Measurements from ENCODE around the gene STK16. TPM values are rescaled to one million over a fixed set of nuclear protein-coding genes. Genes with fewer than 3 reads are reported as not detected.

STK16 gene
- total and polyA plus RNA-seq, 7 donors = 11.6 to 38.5 (median 16.0) TPM

- H3K27ac ChIP-seq = peak within 1 kb of the TSS; percentile 98
- peak; percentile 97 to 99 (median 98) for ATAC-seq
- peaks cover 19% of the 10 kb centered on the region for H3K4me1 ChIP-seq
- no peaks in the 10 kb centered on the region for H3K27me3 ChIP-seq (ENCODE audit: insufficient read depth in 3 of 3, low read length in 2 of 3)
- 0 to 1% (median 0%) methylated on average over 70 to 80 of the region's 80 CpGs for WGBS, 3 donors
- DNase-seq = peak; percentile 99
- peak within 1 kb of the TSS; percentile 87 for H3K4me3 ChIP-seq
- peaks cover 8 to 71% of the 10 kb centered on the region in 2 donors for H3K36me3 ChIP-seq (ENCODE audit: insufficient read depth in 1 of 2, low read depth in 1 of 2)
- no peaks in the 10 kb centered on the region for H3K9me3 ChIP-seq
- TF ChIP-seq CTCF (IDR thresholded peaks at IDR 0.05) = no peak
- intact Hi-C loops (cut with DNase I) = no loop called here
Observed at GRCh38 chr2:219229305-219230058, 15.8 kb upstream of the STK16 start, which contains the start of the genes ANKZF1 and ATG9A. Gene ANKZF1, plus strand, starts transcription at chr2:219229806. Its CDS starts 452 bp downstream, at chr2:219230258. Gene ATG9A, minus strand, starts transcription at chr2:219229636. Its CDS starts 1,612 bp downstream, at chr2:219228024.

GRCh38 chr2:219230059-219230540, 15.2 kb upstream of the STK16 start:
- intact Hi-C loops (cut with DNase I) = no loop called here

GRCh38 chr2:219234331-219234730, 10.9 kb upstream of the STK16 start:
- no peak for TF ChIP-seq CTCF (IDR thresholded peaks at IDR 0.05)

More at GRCh38 chr2:219230059-219230540, 15.2 kb upstream of the STK16 start:
- ATAC-seq = peak; percentile 5 to 46 (median 24)
- Histone ChIP-seq H3K9me3 (no peaks in the 10 kb centered on the region), H3K27me3 (ENCODE audit: insufficient read depth in 3 of 3, low read length in 2 of 3) (no peaks in the 10 kb centered on the region), H3K4me1 (peaks cover 19% of the 10 kb centered on the region), H3K27ac (peak overlapping the region; percentile 98), H3K4me3 (peak overlapping the region; percentile 87), H3K36me3 (ENCODE audit: insufficient read depth in 1 of 2, low read depth in 1 of 2) (peaks cover 13 to 71% of the 10 kb centered on the region in 2 donors)
- DNase-seq = peak in 1 of 2 donors; percentile 74
- no peak for TF ChIP-seq CTCF (IDR thresholded peaks at IDR 0.05)
- 0 to 1% (median 1%) methylated on average over 24 of the region's 24 CpGs for WGBS, 3 donors

GRCh38 chr2:219243291-219243761, 2.0 kb upstream of the STK16 start:
- H3K27ac ChIP-seq = no peak overlapping the region
- DNase-seq (no peak), ATAC-seq (no peak)
- H3K9me3 ChIP-seq = no peaks in the 10 kb centered on the region
- TF ChIP-seq CTCF (IDR thresholded peaks at IDR 0.05) = no peak
- H3K36me3 ChIP-seq (ENCODE audit: insufficient read depth in 1 of 2, low read depth in 1 of 2) = peaks cover 0 to 21% of the 10 kb centered on the region in 2 donors
- intact Hi-C loops (cut with DNase I) = loop anchor here in 1 of 2 donors (10.0 kb wide), 1 partner anchor 51 kb away; no protein-coding TSS in a partner anchor
- 33 to 40% (median 34%) methylated on average over 28 of the region's 28 CpGs for WGBS, 3 donors
- H3K4me3 ChIP-seq = no peak overlapping the region
- peaks cover 19% of the 10 kb centered on the region for H3K4me1 ChIP-seq
- H3K27me3 ChIP-seq (ENCODE audit: insufficient read depth in 3 of 3, low read length in 2 of 3) = no peaks in the 10 kb centered on the region

More at GRCh38 chr2:219234331-219234730, 10.9 kb upstream of the STK16 start:
- H3K36me3 ChIP-seq (ENCODE audit: insufficient read depth in 1 of 2, low read depth in 1 of 2) = peaks cover 24 to 77% of the 10 kb centered on the region in 2 donors
- no peak overlapping the region for H3K4me3 ChIP-seq
- 71 to 95% (median 85%) methylated on average over 3 of the region's 3 CpGs for WGBS, 3 donors
- peaks cover 8% of the 10 kb centered on the region for H3K4me1 ChIP-seq
- intact Hi-C loops (cut with DNase I) = no loop called here
- ATAC-seq (no peak), DNase-seq (no peak)
- H3K9me3 ChIP-seq = no peaks in the 10 kb centered on the region
- H3K27ac ChIP-seq = no peak overlapping the region
- H3K27me3 ChIP-seq (ENCODE audit: insufficient read depth in 3 of 3, low read length in 2 of 3) = no peaks in the 10 kb centered on the region
